Adipose tissue (tissue), 3 donors: ENCODE data around the gene PPP6C. TPM values are rescaled to one million over a fixed set of nuclear protein-coding genes. Genes with fewer than 3 reads are reported as not detected.
"Not testable (repeated sequence)": the region's sequence is repeated elsewhere in the genome, so short reads cannot be mapped to it uniquely, and the experiment has no call there.

Source experiments
- H3K27ac ChIP-seq: one replicate; pipeline ENCODE4 v1.5.1; 2013; ENCODE audit warnings: low read depth, low read length
- WGBS, 3 donors: extraction: QIAGEN DNeasy Blood & Tissue Kit; methylation state at CpG; one replicate each; pipeline ENCODE4 v1.1.7; 2013; 5-methylcytosine and 5-hydroxymethylcytosine counted together
- polyA plus RNA-seq, 3 donors: library from polyadenylated mRNA; stranded (reverse); fragments of 200-250 nt; gene quantifications; one replicate each; pipeline ENCODE4 v1.2.3, GENCODE V29; 2013
- donor health status: healthy with polysubstance abuse.
- donor health status: Bipolar disorder and iron deficiency.
- donor health status: healthy.

The PPP6C gene
- polyA plus RNA-seq = 10 to 100 TPM; 15.1 to 29.0 (median 23.8) TPM

DNA sequence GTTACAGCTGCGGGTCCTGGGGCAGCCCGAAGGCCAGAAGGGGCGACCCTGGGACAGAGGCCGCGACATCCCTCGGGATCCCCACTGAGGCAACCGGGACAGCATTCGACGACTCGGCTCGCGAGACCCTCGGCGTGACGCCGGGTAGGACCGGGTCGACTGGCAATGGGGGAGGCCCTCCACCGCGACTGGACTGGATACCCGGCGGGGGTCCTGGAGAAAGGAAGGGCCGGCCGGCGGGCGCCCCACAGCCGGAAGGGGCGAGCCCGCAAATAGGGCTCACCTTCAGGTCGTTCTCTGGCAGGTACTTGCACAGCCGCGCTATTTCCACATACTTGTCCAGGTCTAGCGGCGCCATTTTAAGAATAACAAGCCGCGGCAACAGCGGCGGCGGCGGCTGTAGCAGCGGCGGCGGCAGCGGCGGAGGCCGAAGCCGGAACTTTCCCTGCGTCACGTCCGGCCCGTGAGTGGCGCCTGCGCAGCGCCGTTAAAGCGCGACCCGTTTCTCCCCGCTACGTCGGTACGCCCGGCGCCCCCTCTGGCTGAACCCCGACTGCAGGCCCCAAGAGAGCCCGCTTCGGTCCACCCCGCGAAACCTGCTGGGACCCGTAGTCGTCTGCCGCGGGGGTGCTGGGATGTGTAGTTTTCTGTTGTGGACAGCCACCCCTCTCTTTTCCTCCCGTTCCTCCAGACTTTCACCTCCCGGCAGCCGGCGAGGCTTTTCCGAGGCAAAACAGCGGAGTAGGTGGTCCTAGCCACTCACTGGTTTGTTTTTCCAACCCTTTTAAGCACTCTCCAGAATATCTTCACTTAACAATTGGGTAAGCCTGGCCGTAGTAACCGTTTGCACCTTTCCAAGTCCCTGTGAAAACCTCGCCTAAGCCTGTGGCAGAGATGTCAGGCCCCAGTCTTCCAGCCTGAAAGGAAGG is at the start of gene PPP6C:
PPP6C (minus strand) TSS at position 443 of the 929 bp plus-strand sequence; CDS start at position 358, 85 bp downstream.
- peak within 1 kb of the TSS; percentile 83 for H3K27ac ChIP-seq
- 0 to 1% (median 0%) methylated on average over 64 to 82 of the region's 82 CpGs for WGBS, 3 donors

- WGBS, 3 donors = 44 to 73% (median 70%) methylated on average over 14 of the region's 14 CpGs
- no peak overlapping the region for H3K27ac ChIP-seq
Measured at GRCh38 chr9:125238915-125239446, 49.4 kb upstream of the PPP6C start.

- 37 to 80% (median 76%) methylated on average over 7 of the region's 7 CpGs for WGBS, 3 donors
- H3K27ac ChIP-seq = no peak overlapping the region
Measured at GRCh38 chr9:125238127-125238914, 48.7 kb upstream of the PPP6C start.

DNA sequence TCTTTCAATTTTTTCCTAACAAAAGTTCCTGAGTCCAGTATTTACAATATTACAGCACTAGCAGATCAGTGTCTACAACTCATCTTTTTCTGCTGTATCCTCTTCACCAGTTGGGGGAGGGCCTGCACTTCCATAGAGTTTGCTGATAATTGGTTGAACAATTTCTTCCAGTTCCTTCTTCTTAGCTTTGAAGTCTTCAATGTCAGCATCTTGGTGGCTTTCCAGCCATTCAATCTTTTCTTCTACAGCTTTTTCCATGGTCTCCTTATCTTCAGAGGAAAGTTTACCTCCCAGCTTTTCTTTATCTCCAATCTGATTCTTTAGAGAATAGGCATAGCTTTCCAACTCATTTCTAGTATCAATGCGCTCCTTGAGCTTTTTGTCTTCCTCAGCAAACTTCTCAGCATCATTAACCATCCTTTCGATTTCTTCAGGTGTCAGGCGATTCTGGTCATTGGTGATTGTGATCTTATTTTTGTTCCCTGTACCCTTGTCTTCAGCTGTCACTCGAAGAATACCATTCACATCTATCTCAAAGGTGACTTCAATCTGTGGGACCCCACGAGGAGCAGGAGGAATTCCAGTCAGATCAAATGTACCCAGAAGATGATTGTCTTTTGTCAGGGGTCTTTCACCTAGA is 47.0 kb upstream of the PPP6C start:
- 33 to 70% (median 69%) methylated on average over 5 of the region's 5 CpGs for WGBS, 3 donors
- H3K27ac ChIP-seq = not testable (repeated sequence)

DNA sequence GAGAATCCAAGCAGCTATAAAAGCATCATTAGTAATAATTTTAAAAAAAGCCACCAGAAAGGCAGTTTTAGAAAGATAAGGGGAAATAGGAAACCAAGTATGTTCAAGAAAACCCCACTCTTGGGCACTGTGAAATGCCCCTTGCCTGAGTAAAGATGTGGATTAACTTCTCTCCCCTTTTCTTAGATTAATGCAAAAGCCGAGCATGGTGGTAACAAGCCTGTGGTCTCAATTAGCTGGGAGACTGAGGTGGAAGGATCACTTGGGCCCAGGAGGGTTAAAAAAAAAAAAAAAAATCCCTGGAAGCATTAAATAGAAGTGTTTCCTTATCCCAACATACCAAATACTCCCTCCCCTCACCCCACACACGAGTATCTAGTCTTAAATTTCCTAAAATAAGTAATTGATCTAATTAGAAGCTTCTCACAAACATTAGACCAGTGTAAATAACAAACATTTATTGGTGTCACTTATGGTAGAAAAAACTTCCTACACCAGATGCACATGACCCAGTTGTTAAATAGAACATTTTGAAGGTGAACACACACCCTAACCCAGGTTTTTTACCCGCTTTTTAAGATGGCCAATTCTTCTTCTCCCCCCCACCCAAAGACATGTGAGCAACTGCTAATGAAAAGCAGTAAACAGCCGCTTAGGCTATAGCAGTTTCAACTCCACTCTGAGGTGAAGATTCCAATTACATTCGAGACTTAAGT is 46.4 kb upstream of the PPP6C start:
- no peak overlapping the region for H3K27ac ChIP-seq
- WGBS, 3 donors = 32 to 56% (median 55%) methylated on average over 5 of the region's 5 CpGs

GRCh38 chr9:125234099-125234498 is 44.5 kb upstream of the PPP6C start:
- 83 to 95% (median 91%) methylated on average over 8 of the region's 8 CpGs for WGBS, 3 donors
- H3K27ac ChIP-seq = not testable (repeated sequence)

DNA sequence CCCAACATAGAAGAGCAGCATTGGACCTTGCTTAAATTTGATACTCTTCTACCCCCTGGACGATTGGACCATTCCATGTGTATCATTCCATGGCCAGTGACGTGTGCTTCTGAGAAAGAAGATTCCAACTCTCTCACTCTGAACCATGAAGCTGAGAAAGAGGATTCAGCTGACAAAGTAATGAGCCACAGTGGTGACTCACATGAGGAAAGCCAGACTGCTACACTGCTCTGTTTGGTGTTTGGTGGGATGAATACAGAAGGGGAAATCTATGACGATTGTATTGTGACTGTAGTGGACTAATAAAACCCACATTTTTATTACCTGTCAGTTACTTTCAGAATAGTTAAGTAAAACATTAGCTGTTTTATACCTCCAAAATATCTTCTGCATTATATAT is 44.1 kb upstream of the PPP6C start:
- 32 to 55% (median 55%) methylated on average over 3 of the region's 3 CpGs for WGBS, 3 donors
- H3K27ac ChIP-seq = no peak overlapping the region

DNA sequence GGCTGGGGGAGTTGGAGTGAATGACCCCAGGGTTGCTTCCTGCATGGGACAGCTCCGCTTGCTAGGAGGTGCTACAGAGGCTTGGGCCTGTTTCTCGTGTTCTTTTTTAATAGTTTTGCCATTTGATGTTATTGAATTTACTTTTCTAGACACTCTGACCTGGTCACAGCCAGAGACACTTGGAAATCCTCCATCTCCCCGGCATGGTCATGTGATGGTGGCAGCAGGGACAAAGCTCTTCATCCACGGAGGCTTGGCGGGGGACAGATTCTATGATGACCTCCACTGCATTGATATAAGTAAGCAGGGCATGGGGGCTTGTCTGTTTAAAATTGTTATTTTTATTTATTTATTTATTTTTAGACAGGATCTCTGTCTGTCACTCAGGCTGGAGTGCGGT is 38.2 kb upstream of the PPP6C start:
- H3K27ac ChIP-seq = no peak overlapping the region
- WGBS, 3 donors = 92 to 96% (median 96%) methylated on average over 6 of the region's 6 CpGs

GRCh38 chr9:125224858-125225257 is 35.3 kb upstream of the PPP6C start:
- not testable (repeated sequence) for H3K27ac ChIP-seq

- 95 to 97% (median 96%) methylated on average over 3 of the region's 3 CpGs for WGBS, 3 donors
- H3K27ac ChIP-seq = no peak overlapping the region
Measured at GRCh38 chr9:125218621-125219020, 29.0 kb upstream of the PPP6C start.

- WGBS, 3 donors = 78 to 89% (median 84%) methylated on average over 5 of the region's 5 CpGs
- H3K27ac ChIP-seq = no peak overlapping the region
Measured at GRCh38 chr9:125214186-125214585, 24.6 kb upstream of the PPP6C start.

- WGBS, 3 donors = 77 to 98% (median 97%) methylated on average over 3 of the region's 3 CpGs
- no peak overlapping the region for H3K27ac ChIP-seq
Measured at GRCh38 chr9:125204477-125204876, 14.9 kb upstream of the PPP6C start.

GRCh38 chr9:125202846-125203618 is 13.4 kb upstream of the PPP6C start:
- H3K27ac ChIP-seq = no peak overlapping the region
- WGBS, 3 donors = 81 to 100% (median 98%) methylated on average over 1 of the region's 1 CpG

DNA sequence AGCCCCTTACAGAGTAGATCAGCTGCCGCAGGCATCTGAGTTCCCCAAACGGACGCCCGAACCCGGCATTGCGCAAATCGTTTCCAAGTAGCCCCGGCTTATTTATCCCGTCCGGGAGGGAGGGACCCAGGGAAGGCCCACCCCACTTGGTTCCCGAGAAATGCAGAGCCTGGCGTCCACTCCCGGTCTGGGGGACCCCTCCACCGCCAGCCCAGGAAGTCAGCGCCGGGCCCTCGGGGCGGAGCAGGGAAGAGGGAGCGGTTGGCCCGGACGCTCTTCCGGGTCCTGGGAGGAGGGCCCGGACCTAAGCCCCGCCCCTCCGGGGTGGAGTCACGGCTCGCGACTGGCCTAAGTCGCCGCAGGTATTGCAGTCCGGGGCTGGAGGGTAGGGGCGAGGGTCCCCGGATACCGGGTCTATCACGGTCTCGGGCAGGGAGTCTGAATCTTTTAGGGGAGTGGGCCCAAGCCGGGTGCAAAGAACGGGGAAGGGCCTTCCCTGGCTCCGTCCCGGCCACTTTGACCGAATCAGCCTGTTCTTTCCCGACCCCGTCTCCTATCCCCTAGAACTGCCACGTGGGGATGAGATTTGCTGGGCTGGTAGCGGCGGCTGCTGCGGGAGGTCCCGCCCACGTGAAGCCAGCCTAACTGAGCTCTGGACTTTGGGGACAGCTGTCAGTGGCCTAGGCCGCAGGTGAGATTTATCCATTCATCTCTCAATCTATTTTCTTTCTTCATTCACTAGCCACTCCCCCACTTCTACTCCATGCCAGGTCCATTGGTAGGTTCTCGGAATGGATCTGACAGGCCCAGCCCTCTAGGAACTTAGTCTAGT is 10.8 kb upstream of the PPP6C start, which contains the start of gene RABEPK:
RABEPK (plus strand) TSS at position 327 of the 832 bp plus-strand sequence. CDS start 2,472 bp downstream, outside the sequence.
- H3K27ac ChIP-seq = peak within 1 kb of the TSS; percentile 79
- WGBS, 3 donors = 0 to 1% (median 1%) methylated on average over 50 to 51 of the region's 51 CpGs

GRCh38 chr9:125195591-125195990 is 6.0 kb upstream of the PPP6C start:
- WGBS, 3 donors = no CpG with 5 or more reads among the region's 1 CpG
- H3K27ac ChIP-seq = not testable (repeated sequence)

- 61 to 88% (median 77%) methylated on average over 5 of the region's 5 CpGs for WGBS, 3 donors
- not testable (repeated sequence) for H3K27ac ChIP-seq
Measured at GRCh38 chr9:125194466-125194865, 4.9 kb upstream of the PPP6C start.
